GM19467 (cell line): ENCODE data around the gene NKD2.

Experiments
- ATAC-seq: cut with Tn5 transposase; IDR thresholded peaks from one replicate; pipeline ENCODE4 v1.9.1; 2021; ENCODE audit warnings: mild to moderate bottlenecking, moderate library complexity; ENCODE audit not compliant: unreplicated experiment

Gene NKD2

DNA sequence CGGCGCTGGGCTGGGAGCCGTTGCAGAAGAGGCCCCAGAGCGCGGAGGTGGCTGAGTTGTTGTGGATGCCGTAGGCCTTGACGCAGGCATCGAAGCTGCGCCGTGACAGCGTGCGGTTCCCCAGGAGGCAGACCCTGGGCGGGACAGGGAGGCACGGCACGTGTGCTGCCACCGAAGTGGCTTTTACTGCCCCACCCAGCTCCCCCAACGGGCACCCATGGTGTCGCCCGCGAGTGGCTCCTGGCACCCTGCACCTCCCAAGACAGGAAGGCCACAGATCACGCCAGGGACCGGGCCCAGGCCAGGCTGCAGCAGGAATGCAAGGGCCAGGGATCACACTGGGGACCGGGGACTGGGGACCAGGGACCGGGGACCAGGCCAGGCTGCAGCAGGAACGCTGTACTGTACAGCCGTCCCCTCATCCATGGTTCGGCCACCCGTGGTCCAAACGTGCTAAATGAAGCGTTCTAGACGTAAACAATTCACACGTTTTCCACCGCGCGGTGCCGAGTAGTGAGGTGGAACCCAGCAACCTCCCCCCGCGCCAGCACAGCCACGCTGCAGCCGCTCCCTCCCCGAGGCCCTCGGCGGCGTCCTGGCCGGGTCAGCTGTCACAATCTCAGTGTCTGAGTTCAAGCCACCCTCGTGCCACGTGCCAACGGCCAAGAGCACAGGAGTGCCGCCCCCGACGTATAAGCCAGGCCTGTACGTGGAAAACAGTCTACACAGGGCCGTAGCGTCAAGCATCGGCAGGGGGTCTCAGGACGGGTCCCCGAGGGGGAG, 75.4 kb downstream of the NKD2 start:
- ATAC-seq = no peak

GRCh38 chr5:1085391-1085790, 76.8 kb downstream of the NKD2 start:
- no peak for ATAC-seq

GRCh38 chr5:1086137-1086536, 77.5 kb downstream of the NKD2 start:
- ATAC-seq = no peak

GRCh38 chr5:1086871-1087270, 78.3 kb downstream of the NKD2 start:
- ATAC-seq = no peak

DNA sequence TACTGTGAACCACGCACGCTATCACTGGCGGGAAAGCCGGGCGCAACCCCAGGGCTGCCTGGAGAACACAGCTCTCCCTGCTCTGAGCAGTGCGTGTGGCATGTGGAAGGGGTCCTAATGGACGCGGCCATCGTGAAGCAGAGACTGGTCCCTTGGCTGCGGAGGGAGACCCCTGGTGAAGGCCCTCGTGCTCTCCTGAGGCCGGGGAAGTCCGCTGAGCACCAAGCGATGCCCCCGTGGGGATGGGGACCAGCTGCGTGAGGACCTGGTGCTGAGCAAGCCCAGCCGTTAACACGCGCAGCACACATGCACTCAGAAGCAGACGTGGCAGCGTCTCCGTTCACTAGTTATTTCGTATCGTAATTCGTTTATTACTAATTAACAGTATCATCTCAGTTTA, 78.8 kb downstream of the NKD2 start:
- no peak for ATAC-seq

GRCh38 chr5:1088031-1088430, 79.4 kb downstream of the NKD2 start:
- ATAC-seq = no peak
